ENCODE data around the gene UBE2J2.

UBE2J2 gene

DNA sequence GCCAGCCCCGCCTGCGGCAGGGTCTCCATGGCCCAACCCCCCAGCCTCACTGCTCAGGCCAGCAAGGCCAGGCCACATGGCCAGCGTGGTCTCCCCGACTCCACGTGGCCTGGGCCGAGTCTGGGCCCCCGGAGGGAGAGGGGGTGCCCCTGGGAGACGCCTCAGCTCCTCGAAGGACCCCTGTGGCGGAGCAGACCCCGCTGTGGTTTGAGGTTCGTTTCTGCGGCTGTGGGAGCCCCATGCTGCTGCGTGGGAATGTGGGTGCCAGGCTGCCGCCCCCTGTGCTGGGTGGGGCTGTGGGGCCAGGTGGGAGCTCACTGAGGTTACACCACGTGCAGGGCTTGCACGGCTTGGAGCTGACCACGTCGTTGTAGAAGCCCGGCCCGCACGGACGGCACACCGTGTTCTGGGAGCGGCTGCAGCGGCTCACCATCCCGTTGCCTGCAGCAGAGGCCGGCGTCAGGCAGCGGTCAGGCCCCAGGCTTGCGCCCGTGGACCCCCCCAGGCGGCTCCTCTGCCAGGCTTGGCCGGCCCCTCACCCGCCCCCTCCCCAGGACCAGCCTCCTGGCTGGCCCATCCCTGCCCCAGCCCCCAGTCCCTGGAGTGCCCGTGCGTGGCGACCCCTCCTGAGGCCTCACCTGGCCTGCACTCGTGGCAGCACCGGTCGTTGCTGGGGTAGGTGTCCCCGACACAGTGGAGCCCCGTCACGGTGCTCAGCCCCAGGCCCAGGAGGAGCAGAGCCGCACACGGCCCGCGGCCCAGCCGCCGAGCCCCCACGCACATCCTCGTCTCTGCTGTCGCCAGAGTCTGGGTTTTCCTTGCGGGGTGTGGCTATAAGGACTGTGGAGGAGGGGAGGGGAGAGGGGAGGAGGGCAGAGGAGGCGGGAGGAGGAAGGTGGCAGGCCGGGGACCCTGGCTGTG lies 60.0 kb downstream of the UBE2J2 start, which contains the start of gene TNFRSF4:
TNFRSF4 (minus strand) TSS at position 809 of the 921 bp plus-strand sequence; CDS start at position 783, 26 bp downstream.
- in situ Hi-C loops (cut with MboI; ENCODE audit: low pct_unique_long_range_greater_than_20kb, low sequenced_read_pairs, unreplicated experiment) = no loop called here
- no peak for DNase-seq (ENCODE audit: low spot score)
- TF ChIP-seq, protein P1, sequence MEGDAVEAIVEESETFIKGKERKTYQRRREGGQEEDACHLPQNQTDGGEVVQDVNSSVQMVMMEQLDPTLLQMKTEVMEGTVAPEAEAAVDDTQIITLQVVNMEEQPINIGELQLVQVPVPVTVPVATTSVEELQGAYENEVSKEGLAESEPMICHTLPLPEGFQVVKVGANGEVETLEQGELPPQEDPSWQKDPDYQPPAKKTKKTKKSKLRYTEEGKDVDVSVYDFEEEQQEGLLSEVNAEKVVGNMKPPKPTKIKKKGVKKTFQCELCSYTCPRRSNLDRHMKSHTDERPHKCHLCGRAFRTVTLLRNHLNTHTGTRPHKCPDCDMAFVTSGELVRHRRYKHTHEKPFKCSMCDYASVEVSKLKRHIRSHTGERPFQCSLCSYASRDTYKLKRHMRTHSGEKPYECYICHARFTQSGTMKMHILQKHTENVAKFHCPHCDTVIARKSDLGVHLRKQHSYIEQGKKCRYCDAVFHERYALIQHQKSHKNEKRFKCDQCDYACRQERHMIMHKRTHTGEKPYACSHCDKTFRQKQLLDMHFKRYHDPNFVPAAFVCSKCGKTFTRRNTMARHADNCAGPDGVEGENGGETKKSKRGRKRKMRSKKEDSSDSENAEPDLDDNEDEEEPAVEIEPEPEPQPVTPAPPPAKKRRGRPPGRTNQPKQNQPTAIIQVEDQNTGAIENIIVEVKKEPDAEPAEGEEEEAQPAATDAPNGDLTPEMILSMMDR (IDR thresholded peaks at IDR 0.05; ENCODE audit: extremely low read depth, insufficient read depth, missing control alignments) = no peak

DNA sequence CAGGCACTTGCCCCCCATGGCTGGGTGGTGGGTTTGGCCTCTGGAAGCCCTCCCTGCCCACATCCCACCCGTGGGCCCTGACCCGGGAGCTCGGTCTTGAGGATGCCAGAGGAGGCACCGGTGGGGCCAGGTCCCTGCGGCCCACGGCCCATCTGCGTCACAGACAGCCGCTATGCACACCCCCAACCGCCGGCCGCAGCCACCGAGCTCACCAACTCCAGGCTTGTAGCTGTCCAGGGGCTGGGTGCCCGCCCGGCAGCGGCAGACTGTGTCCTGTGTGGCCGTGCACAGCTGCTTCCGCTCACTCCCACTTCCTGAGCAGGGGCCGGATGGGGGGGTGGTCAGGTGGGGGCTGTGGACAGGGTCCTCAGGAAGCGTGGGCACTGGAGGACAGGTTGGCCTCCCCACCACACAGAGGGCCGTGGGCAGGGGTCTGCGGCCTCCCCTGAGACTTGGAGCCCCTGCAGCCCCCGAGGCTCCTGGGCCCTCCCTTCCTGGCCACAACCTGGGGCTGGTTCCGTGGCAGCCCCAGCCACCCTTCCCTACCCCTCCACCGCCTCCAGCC lies 60.8 kb downstream of the UBE2J2 start:
- in situ Hi-C loops (cut with MboI; ENCODE audit: low pct_unique_long_range_greater_than_20kb, low sequenced_read_pairs, unreplicated experiment) = no loop called here
- peak; percentile 84 for DNase-seq (ENCODE audit: low spot score)
- TF ChIP-seq, protein P1 (IDR thresholded peaks at IDR 0.05; ENCODE audit: extremely low read depth, insufficient read depth, missing control alignments) = no peak

DNA sequence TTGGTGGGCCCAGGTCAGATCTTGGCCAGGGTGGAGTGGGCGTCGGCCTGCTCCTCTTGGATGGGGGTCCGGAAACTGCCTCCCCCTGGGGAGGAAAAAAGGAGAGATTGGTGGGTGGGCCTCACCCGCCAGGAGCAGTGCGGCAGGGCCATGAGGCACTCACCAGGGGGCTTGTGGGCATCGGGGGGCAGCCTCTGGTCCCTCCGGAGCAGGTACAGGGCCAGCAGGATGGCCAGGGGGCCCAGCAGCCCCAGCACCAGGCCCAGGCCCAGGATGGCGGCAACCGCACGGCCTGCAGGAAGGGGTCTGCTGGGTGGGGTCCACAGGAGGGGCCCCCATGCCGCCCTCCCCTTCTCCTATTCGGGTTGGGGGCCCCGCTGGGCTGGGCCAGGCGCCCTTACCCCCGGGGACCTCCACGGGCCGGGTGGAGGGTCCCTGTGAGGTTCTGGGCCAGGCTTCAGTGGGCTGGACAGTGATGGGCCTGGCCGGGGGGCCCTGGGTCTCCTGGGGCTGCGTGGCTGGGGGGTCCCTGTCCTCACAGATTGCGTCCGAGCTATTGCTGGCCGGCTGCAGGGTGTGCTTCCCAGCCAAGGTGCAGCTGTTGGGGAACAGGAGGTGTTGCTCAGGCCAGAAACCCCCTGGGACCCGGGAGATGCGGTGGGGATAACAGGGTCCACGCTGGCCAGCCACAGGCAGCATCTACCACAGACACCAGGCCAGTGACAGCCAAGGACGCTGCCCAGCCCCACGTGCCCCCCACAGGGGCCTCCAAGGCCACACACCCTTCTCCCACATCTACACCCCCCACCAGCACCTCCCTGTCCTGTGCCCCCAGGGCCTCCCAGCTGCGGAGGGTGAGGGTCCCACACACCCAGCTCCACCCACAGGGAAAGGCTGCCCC lies 61.9 kb downstream of the UBE2J2 start:
- DNase-seq (ENCODE audit: low spot score) = no peak
- TF ChIP-seq, protein P1 (IDR thresholded peaks at IDR 0.05; ENCODE audit: extremely low read depth, insufficient read depth, missing control alignments) = no peak
- in situ Hi-C loops (cut with MboI; ENCODE audit: low pct_unique_long_range_greater_than_20kb, low sequenced_read_pairs, unreplicated experiment) = no loop called here

DNA sequence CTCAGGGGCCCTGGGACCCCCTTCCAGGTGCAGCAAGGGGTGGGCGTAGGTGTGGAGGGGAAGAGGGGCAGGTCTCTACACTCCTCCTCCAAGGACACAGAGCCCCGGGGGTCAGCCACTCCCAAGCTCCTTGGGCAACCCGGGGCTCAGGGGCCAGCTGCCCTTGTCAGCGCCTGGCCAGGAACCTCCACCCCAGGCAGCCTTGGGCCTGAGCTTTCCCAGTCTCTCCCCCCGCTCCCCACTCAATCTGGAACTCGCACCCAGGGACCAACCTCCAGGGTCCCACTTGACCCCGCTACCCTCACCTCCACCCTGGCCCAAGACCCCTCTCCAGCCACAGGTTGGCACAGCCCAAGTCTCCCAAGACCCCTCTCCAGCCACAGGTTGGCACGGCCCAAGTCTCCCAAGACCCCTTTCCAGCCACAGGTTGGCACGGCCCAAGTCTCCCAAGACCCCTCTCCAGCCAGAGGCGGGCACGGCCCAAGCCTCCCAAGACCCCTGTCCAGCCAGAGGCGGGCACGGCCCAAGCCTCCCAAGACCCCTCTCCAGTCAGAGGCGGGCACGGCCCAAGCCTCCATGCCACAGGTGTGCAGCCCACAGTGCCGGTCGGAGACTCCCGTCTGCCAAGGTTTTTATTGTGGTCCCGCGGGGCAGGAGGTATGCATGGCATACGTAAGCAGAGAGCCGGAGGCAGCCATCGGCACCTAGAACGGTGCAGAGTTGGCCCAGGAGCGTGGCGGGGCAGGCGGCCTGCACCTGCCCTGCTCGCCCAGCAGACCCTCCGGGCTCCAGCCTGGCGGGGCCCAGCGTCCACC lies 62.7 kb downstream of the UBE2J2 start:
- in situ Hi-C loops (cut with MboI; ENCODE audit: low pct_unique_long_range_greater_than_20kb, low sequenced_read_pairs, unreplicated experiment) = no loop called here
- TF ChIP-seq, protein P1 (IDR thresholded peaks at IDR 0.05; ENCODE audit: extremely low read depth, insufficient read depth, missing control alignments) = no peak
- no peak for DNase-seq (ENCODE audit: low spot score)

DNA sequence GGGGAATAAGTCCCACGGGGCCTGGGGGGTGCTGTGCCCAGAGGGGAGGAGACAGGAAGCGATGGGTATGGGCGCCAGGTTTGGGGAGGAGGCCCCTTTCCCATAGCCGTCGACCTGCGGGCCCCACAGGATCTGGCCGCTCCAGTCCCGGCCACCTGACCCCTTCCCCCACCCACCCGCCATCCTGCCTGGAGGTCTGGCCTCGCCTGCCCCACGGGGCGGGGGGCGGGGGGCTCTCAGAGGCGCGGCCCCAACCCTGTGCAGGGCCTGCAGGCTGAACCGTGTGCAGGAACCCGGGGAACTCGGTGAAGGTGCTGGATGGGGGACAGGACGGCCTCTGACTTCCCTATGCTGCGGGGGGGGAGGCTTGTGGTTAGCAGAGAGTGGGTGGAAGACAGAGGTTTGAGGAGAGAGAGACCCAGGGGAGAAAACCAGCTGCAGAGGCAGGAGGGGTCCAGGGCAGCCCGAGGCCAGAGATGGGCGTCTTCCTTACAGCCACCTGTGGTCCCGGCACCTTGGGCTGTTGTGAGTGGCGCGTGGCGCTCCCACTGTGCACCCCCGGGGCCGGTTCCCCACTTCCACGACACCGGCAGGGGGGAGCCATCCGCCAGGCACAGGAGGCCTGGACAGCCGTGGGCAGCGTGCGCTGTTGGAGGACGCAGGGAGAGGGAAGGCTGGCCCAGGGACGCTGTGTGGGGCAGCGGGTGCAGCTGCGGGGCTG lies 64.8 kb downstream of the UBE2J2 start:
- TF ChIP-seq, protein P1 (IDR thresholded peaks at IDR 0.05; ENCODE audit: extremely low read depth, insufficient read depth, missing control alignments) = no peak
- in situ Hi-C loops (cut with MboI; ENCODE audit: low pct_unique_long_range_greater_than_20kb, low sequenced_read_pairs, unreplicated experiment) = no loop called here
- peak; percentile 75 for DNase-seq (ENCODE audit: low spot score)
